GM21576 (cell line): Measurements from ENCODE around the gene NINL.
"Not testable (repeated sequence)": the region's sequence is repeated elsewhere in the genome, so short reads cannot be mapped to it uniquely, and the experiment has no call there.

Experiments used
- ATAC-seq: cut with Tn5 transposase; IDR thresholded peaks from one replicate; pipeline ENCODE4 v1.9.1; 2021; ENCODE audit warnings: mild to moderate bottlenecking, moderate library complexity; ENCODE audit not compliant: unreplicated experiment

NINL gene

DNA sequence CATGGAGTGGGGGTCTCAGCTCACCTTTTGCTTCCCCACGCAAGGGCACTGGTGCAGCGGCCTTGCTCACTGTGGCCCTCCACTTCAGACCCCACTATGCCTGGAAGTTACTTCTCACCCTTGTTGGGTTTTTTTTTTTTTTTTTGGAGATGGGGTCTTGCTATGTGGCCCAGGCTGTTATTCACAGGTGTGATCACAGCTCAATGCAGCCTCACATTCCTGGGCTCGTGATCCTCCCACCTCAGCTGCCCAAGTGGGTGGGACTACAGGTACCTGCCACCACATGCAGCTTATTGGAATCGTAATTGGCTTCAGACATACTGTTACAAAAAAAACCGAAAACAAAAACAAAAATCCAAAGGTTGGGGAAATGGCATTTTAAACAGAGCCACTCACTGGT, 32.4 kb downstream of the NINL start:
- no peak for ATAC-seq

DNA sequence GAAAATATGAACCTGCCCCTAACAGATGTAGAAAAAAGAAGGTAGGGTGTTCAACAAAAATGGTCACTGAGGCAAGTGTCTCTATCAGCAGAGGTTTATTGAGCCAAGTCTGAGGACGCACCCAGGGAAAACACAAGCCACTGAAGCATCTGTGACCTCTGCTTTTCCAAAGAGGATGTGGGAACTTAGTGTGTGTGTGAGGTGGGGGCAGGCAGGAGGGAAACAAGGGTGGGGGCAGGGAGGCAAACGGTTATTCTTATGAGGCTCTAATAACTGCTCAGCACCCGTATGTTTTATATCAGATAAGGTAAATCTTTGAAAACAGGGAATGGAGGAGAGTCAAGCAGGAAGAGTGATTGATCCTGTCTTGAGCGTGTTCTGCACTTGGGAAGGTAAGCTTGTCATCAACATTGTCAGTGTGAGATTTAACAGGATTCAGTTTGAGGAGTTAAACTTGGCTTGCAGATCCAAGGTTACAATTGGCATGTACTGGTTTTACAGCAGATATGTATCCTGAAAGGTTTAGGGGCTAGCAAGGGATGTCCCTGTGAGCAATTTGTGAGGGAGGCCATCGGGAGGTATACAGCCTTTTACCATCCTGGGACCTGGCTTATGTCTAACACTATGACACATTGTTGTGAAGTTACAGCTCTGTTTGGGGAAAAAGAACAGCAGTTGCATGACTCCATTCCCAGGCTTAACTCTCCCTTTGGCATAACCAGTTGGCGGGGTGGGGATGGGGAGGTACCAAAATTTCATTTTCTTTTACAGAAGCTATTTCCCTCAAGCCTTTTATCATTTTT, 33.7 kb downstream of the NINL start:
- ATAC-seq: no peak

- not testable (repeated sequence) for ATAC-seq
Measured at GRCh38 chr20:25550645-25551337, 34.5 kb downstream of the NINL start.

DNA sequence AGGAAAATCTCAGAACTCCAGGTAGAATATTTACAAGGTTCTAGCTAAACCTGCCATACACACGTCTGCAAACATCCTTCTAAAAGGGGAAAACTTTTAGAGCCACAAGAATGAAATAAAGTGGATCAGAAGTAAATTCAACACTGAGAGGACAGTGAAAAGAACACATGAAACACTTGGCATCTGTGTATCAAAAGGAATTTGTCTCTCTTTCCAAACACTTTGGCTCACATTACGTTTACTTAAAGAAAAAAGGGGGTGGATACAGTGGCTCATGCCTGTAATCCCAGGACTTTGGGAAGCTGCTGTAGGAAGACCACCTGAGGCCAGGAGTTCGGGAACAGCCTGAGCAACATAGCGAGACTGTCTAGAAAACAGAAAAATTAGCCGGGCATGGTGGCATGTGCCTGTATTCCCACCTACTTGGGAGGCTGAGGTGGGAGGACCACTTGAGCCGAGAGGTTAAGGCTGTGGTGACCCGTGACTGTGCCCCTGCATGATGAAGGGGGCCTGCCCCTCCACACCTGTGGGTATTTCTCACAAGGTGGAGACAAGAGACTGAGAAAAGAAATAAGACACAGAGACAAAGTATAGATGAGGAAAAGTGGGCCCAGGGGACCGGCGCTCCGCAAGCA, 35.4 kb downstream of the NINL start:
- ATAC-seq: no peak

DNA sequence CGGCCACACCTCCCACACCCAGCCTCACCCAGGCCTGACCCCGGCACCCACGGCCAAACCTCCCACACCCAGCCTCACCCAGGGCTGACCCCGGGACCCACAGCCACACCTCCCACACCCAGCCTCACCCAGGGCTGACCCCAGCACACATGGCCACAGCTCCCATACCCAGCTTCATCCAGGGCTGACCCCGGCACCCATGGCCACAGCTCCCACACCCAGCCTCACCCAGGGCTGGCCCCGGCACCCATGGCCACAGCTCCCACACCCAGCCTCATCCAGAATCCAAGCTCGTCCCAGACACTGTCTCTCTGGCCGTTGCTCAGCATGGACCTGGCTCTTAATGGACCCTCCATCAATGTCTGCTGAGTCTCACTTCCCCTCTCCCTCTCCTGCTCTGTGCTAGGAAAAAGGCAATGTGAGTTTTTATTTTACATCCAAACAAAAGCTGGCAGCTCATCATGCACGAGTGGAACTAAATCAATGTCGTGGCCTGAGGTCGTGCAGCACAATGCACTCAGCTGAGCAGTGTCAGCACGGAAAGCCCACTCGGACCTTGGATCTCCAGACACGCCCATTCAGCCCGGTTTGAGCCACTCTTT, 36.1 kb downstream of the NINL start:
- no peak for ATAC-seq

DNA sequence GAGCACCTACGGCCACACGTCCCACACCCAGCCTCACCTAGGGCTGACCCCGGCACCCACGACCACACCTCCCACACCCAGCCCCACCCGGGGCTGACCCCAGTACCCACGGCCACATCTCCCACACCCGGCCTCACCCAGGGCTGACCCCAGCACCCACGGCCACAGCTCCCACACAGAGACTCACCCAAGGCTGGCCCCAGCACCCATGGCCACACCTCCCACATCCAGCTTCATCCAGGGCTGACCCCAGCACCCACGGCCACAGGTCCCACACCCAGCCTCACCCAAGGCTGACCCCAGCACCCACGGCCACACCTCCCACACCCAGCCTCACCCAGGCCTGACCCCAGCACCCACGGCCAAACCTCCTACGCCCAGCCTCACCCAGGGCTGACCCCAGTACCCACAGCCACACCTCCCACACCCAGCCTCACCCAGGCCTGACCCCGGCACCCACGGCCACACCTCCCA, 36.7 kb downstream of the NINL start:
- no peak for ATAC-seq

GRCh38 chr20:25547999-25548398, 37.3 kb downstream of the NINL start:
- no peak for ATAC-seq

DNA sequence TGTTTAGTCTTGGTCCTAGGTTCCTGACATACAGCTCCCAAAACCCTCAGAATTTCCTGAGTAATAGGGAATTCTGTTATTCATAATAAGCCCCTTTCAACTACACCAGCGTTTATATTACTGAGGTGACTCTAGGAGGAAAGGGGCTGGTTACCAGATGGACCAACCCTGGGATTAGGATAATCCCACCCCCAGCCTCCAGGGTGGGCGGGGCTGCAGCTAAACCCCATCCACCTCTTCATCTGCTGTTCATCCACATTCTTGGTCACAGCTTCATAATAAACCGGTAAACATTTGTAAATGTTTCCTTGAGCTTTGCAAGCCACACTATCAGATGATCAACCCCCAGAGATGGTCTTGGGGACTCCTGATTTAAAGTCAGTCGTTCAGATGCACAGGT, 38.3 kb downstream of the NINL start:
- no peak for ATAC-seq

DNA sequence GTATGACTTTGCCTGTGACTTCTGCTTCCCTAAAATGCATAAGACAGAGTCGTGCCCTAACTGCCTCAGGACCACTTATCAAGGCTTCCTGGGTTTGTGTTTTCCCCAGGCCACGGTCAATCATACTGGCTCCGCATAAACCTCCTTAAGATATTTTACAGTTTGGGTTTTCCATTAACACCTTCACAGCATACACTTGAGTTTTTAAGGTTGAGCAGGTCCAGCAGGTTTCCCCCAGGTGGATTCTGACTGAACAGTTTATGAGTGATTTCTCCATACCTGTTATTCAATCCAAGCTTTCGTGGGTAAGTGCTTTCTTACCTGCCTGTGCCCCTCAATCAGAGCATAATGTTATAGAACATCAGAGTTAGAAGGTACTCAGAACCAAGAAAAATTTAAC, 39.3 kb downstream of the NINL start:
- no peak for ATAC-seq

DNA sequence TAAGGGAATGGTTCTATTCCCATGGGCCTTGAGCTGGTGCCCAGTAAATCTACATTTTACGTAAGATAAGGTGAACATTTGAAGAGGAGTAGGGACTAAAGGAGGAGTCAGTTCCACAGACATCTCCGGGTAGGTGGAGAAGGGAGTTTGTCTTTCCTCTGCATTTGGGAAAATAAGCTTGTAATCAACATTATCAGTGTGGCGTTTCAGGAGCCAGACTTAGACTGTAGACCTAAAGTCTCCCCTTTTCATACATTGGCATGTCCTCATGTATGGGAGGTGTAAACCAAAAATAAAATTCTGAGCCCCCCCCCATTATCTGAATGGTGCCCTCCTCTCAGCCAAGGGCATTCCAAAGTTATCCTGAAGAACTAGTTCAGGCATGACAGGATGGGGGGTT, 40.2 kb downstream of the NINL start:
- no peak for ATAC-seq

- no peak for ATAC-seq
Measured at GRCh38 chr20:25544734-25545133, 40.6 kb downstream of the NINL start.

DNA sequence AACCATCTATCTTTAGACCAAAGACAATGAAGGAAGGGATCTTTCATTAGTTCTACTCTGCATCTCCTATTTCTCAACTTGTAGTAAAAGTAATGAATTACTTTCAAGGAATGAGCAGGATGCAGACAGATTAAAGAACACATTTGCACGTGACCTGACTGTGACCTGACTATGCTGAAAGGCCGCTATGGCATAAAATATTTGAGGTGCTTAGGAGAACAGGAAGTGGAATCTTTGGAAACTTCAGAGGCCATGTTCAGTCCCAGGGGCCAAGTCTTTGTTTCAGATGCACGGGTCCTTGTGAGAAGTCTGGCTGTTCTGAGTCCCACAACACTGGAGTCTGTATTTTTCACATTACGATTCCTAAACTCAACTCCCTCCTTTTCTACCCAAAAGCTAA, 41.0 kb downstream of the NINL start:
- ATAC-seq: no peak

GRCh38 chr20:25543068-25543467, 42.3 kb downstream of the NINL start:
- no peak for ATAC-seq

GRCh38 chr20:25541676-25542075, 43.7 kb downstream of the NINL start:
- ATAC-seq: no peak

- ATAC-seq: no peak
Measured at GRCh38 chr20:25539742-25540672, 45.3 kb downstream of the NINL start.

DNA sequence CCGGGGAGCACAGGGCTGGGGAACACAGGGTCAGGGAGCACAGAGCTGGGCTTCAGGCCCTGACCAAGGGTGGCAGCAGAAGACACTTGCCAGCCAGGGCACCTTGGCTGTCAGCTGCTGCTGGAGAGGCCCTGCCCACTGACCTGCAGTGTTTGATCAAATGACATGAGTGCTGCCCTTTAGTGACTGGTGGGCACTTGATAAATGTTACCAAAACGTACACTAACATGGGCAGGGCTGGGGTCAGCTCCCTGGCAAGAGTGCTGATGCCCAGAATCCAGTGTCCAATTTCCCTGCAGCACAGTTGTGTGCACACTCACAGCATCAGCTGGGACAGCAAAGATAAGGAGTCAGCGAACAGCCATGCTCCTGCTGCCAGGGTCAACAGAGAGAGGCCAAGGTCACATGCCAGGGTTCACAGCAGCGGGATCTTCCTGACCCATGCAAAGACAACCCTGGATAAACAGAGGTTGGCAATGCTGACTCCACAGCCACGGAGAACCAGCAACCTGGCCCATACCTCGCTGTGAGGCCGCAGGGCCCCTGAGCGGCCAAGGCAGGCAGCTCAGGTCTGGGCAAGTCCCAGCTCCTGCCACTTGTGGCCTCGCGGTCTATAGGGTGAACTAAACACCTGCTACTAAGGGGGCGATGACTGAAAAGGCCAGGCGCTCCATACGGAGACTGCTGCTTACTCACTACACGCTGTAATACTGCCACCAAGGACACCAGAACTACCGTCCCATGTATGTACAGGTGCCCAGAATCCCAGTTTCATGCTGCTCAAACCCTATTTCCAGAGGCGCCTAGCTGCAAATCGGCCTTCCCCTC, 46.3 kb downstream of the NINL start:
- no peak for ATAC-seq

DNA sequence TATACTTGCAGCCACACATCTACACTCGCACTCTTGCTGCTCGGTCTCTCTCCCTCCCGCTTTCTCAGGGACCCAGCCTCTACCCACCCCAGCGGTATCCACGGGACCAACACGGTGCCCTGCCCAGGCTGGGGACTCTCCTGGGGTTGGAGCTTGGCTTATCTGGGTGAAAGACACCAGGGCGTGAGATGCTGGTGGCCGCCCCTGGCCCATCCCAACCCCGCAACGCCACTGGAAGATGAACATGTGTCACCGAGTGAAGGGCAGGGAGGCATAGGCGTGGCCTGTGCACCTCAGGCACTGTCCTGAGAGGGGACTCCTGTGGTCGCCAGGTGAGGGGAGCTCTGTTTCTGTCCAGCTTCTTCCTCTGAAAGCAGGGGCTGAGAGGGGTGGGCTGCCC, 47.4 kb downstream of the NINL start:
- no peak for ATAC-seq

- no peak for ATAC-seq
Measured at GRCh38 chr20:25535762-25536161, 49.6 kb downstream of the NINL start.

- no peak for ATAC-seq
Measured at GRCh38 chr20:25534845-25535244, 50.5 kb downstream of the NINL start.
